HG03442 (cell line): ENCODE results near the gene SCARB1.

Experiments used
- ATAC-seq: cut with Tn5 transposase; IDR thresholded peaks from one replicate; pipeline ENCODE4 v1.9.1; 2021; ENCODE audit warnings: mild to moderate bottlenecking, moderate library complexity; ENCODE audit not compliant: unreplicated experiment

Gene SCARB1

GRCh38 chr12:124778411-124778810 is 85.3 kb downstream of the SCARB1 start:
- ATAC-seq = no peak

DNA sequence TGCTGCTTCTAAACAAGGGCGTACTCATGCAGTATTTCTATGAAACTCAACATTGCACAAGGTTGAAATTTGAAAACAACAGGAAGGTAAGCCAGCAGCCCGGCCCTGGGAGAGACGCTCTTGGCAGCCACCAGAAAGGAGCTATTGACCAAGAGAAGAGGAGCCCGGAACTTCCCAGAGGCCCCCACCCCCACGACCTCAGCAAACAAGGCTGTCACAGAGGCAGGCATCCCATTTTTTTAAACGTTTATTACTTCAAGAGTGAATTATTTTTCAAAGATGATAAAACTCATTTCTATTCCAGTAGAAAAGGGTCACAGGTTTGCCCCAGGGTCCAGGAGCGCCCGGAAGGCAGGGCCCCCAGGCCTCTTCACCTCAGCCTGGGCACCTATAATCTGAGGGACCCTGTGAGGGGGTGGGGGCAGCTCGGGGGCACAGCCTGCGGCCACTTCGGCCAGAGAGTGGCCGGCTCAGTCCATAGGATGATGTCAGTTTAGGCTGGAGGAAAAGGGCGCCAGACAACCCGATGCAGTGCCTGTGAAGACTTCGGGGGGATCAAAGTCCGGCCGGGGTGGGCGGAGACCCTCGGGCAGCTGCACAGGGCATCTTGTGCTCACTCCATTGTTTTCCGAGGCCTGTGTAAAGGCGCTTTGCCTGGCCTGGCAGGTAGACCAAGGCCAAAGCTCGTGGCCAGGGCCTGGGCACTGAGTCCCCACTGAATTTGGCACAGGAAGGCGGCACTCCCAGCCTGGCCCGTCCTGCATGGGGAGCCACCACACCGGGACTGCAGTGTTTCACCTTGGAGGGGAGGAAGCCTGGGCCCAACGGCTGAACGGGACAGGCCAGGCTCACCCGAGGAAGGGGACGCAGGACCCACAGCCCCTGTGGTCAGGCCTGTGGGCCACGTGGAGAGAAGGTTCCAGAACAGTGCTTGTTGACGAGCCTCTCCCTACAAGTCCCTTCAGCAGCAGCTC is 86.0 kb downstream of the SCARB1 start:
- ATAC-seq = no peak

GRCh38 chr12:124776125-124776513 is 87.5 kb downstream of the SCARB1 start:
- ATAC-seq = no peak

- peak; percentile 71 for ATAC-seq
These were observed 89.0 kb downstream of the SCARB1 start for GRCh38 chr12:124774462-124775167.

DNA sequence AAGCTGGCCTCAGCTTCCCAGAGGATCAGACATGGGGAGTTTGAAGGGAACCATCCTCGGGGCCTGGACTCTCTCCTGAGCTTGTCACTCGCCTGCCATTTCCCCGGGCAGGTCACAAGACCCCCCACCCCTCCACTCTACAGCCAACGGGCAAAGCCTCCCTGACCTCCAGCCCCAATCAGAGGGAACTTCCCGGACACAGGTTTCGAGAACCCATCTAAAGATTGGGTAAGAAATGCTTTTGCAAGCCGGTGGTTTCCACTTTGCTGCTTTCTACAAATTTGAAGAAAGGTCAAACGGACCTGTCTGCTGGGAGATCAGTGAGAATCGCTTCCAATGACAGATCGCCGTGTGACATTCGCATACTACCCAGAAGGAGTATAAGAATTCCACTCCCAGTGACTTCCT is 89.6 kb downstream of the SCARB1 start:
- peak; percentile 21 for ATAC-seq

DNA sequence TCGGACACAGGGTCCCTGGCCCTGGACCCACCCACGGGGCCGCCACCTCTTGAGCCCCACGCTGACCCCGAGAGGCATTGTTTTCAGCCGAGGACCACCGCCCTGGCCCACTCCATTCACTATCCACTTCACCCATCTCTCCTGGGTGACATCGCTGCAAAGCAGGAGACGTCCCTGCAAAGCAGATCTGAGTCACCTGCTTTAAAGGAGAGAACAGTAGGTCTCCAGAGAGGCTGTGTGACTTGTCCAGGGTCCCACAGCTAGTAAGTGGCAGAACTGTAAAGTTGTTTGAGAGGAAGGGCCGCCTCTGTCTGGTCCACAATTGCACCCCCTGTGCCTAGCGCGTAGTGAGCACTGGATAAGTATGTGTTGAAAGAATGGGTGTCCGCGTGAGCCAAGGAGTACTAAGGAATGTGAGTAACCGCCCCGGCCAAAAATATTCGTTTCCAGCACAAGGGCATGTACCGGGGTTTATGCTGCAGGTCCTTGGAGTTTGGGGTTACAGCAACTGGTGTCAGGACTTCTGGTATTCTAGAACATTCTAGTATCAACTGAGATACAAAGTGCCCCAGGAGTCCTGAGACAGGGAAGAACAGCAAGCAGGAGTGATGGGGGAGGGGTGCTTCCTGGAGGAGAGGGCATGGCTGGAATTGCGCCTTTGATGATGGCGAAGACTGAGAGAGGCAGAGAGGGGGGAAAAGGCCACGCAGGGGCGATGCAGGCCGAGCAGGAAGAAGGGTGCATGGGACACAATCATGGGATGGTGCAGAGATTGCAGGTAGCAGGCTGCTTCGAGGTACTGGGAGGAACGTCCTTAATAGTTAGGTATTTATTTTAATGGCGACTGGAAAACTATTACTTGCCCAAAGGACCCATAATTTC is 91.1 kb downstream of the SCARB1 start:
- ATAC-seq = no peak

DNA sequence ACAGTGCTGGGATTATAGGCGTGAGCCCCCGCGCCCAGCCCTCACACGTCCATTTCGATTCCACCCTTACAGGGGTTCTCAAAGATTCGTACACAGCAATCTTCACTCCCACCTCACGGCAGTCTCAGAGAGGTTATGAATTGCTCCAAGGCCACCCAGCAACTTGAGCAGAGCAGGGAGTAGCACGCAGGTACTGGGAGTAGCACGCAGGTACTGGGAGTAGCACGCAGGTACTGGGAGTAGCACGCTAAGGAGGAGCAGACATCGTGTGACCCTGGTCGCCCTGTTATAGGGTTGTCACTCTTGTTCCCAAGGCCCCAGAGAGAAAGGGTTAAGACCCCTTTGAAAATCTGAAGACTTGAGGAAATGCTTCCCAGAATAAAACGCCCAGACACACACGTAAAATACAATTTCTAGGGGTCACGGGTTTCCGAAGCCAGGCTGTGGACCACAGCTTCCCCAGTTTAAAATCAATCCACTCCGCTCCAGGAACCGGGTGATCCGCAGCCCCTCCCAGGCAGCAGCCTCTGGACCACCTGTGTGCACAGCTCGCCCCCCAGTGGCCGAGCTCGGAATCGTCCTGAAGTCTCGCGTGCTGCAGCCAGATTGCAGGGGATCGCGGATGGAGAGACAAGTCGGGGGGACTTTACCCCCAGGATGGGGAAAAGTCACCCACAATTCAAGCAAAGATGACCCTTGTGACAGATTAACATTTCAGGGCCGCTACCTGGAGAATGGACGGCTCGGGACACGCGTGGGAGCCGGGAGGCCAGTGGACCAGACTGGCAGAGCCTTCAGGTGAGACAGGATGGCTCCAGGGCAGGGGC is 92.0 kb downstream of the SCARB1 start:
- ATAC-seq = no peak

- no peak for ATAC-seq
These were observed 92.9 kb downstream of the SCARB1 start for GRCh38 chr12:124770728-124771127.

DNA sequence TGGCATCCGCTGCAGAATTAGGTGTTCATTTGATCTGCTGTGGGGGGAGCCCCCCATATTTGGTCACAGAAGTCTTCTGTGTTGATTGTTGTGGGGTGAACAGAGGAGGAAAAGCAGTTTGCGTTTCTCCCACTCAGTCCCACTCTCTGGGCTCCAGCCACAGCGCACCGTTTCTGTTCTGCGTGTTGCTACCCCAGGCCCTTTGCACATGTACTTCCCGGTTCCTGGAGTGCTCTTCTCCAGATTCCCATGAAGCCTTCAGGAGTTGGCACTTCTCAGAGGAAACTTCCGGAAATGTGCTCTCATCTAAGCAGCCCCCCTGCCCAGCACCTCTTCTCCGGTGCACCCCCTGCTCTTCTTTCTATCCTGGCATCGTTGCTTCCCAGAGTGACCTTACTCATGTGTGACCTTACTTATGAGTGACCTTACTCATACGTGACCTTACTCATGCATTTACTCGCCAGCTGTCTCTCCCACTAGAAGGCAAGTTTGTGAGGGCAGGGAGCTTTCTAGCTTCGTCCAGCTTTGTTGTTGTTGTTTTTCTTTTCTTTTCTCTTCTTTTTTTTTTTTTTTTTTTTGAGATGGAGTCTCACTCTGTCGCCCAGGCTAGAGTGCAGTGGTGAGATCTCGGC is 93.7 kb downstream of the SCARB1 start:
- ATAC-seq = no peak

DNA sequence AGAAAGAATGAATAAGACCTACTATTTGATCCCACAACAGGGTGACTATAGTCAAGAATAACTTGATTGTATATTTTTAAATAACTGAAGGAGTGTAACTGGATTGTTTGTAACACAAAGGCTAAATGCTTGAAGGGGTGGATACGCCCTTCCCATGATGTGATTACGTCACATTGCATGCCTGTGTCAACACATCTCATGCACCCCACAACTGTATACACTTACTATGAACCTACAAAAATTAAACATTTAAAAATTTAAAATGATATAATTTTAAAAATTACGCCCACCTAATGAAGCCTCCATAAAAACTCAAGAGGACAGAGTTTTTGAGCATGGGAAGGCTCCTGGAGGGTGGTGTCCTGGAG is 94.5 kb downstream of the SCARB1 start:
- no peak for ATAC-seq

- no peak for ATAC-seq
These were observed 95.1 kb downstream of the SCARB1 start for GRCh38 chr12:124768452-124769162.

DNA sequence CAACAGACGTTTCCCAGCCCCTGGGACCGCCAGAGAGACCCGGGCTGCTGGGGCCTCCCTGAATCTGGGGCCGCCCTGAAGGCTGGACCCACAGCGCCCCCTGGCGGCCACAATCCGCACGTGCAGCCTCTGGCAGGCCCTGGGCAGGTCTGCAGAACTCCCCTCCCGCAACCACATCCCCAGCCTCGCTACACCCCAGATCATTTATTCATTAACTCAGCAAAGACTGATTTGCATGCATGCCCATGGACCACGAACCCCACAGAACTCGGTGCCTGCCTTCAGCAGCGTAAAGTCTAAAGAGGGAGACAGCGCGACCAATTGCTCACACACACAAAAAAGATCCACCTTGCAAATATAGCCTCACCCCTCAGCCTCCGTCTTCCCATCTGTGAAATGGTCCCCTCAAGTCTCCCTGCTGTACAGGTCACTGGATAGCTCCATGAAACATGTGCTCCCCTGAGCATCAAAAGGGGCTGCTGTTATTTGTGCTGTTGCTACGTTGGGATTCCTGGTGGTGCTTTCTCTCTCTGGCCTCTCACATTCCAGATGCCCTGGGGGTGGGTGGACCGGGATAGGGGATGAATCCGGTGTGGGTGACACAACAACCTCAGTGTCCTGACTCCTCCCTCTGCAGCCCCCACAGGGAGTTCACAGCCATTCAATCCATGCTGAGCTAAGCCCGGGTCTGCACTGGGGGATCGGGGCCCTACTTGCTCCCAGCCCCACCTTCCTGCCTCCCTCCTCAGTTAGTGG is 96.4 kb downstream of the SCARB1 start:
- peak; percentile 74 for ATAC-seq

GRCh38 chr12:124766727-124767065 is 97.0 kb downstream of the SCARB1 start:
- no peak for ATAC-seq

- no peak for ATAC-seq
These were observed 97.8 kb downstream of the SCARB1 start for GRCh38 chr12:124765581-124766489.

DNA sequence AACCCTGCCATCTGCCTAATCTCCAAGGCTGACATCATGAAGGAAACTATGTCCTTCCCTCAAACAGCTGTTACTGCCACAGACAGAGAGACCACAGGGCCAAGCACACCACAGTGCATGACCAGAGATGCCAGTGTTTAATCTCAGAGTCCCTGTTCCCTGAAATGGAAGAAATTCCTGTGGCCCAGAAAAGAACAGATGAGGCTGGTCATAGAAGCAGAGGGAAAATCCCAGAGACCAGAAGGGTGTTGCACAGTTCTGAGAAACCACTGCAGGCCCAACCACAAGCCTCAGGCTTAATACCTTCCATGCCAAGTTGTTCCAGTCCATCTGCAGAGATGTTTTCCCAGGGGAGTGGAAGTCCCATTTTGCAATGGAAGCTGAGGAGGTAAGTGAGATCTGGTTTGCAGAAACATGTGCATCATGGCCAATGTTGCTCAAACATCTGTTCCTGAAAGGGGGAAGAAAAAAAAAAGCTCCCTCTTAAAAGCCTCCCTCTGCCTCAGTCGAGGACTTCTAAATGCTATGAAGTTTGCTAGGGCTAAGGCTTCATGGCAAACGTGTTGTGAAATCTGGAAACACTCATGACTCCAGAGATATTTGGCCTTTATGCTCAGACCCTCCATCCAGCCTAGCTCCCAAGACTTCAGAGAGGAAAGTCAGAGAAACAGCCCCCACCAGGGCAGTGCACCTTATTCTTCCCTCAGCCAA is 98.6 kb downstream of the SCARB1 start:
- ATAC-seq = no peak

DNA sequence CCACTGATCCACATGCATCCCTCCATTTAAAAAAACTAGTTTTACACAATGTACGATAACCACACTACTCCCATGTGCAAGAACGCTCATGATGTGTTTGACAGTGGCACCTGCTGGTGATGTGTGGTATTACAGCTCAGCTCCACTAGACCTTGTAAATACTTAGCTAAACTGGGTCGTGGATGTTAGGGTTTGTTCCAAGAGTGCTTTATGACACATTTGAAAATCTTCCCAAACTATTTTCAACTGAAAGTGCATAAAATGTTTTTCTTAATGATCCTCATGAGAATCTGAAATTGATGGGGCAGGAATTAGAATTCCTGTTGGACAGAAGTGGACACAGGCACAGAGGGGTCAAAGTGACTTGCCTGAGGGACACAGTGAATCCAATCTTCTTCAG is 99.2 kb downstream of the SCARB1 start:
- ATAC-seq = no peak

DNA sequence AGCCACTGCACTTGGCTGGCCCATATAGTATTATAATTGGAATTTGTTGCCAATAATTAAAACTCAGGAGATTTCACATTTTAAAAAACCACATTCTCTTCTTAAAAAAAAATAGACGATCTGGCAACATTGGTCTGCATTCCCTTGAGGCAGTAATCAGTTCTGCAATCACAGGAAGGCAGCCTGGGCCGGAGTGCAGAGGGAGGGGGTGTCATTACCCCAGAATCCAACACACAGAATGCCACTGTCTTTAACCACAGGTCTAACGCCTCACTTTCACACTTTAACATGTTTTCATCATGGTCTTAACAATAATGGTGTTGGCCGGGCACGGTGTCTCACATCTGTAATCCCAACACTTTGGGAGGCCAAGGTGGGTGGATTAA is 100.1 kb downstream of the SCARB1 start:
- ATAC-seq = no peak
